SH-SY5Y (cell line): ENCODE measurements around the gene RHOV.

Source experiments
- GATA2 ChIP-seq: IDR thresholded peaks from 2 replicates; pipeline ENCODE4 v1.6.1; 2011; ENCODE audit warnings: mild to moderate bottlenecking, low read depth, low read length
- GATA3 ChIP-seq: IDR thresholded peaks from 2 replicates; pipeline ENCODE4 v1.6.1; 2011; ENCODE audit warnings: low read depth, mild to moderate bottlenecking, low read length, moderate library complexity

The RHOV gene

DNA sequence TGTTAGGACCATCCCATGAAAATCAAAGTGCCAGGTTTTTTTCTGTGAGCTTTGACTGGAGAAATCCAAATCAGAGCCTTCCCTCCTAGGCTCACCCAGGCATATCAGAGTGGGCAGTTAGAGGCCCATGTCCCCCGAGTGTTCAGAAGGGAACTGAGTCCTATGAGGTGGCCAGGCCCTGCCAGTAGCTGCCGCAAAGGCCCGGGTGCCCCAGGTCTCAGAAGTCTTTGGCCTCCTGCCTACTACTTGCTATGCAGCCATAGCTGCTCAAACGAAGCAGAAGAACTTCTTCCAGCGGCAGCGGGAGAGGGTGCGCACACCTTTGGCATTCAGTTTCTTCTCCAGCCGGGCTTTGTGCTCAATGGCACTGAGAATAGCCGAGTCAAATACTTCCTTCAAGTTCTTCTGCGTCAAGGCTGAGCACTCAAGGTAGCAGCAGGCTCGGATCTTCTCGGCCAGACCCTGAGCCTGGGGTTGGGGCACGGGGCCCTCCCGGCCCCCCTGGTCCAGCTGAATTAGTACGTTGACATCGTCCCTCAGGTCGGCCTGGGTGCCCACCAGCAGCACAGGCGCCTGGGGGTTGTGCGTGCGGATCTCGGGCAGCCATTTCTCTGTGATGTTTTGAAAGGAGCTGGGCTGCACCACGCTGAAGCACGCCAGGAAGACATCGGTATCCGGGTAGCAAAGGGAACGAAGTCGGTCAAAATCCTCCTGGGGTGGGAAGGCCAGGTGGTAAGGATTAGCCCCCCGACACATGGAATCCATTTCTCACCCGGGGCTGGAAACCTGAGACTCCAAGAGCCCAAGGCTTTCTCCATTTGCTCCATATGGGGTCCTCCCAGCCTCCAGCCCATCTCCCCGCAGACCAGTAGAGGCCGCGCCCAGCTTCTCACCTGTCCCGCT lies 992 bp downstream of the RHOV start:
- TF ChIP-seq GATA3 (no peak), GATA2 (no peak)

DNA sequence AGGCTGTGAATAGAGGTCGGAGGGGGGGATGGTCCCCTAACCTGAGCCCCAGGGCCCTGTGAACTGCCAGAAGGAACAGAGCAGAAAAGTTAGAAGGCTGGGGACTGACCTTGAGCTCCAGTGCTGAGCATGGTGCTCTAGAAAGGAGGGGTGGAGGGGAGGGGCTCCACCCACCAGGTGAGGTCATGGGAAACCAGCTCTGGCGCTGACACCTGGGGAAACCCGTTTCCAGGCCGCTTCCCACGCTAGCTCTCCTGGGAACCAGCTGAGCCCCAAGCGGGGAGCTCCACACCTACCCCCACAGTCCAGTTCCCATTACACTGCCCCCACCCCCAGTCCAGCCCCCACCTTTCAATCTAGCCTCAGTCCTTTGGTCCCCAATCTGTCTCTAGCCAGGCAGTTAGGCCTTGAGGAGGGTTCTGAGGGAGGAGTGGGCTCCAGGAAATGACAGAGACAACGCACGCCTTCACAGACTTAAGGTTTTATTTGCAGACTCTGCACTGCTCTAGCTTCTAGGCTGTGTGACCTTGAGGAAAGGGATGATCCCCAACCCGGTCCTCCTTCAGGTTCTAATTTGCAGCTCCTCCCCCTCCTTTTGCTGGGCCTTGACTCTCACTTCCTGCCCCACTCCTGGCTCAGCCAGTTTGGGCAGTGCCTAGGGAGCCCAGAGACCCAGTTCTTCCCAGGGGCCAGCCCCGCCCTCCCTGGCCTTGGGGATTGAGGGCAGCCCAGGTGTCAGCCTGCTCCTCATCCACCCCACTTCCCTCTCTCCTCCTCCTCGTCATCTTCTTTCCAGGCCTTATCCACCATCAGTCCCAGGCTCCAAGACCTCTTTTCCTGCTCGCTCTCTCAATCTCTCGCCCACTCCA lies 2.1 kb downstream of the RHOV start:
- no peak for TF ChIP-seq GATA3
- TF ChIP-seq GATA2: no peak

DNA sequence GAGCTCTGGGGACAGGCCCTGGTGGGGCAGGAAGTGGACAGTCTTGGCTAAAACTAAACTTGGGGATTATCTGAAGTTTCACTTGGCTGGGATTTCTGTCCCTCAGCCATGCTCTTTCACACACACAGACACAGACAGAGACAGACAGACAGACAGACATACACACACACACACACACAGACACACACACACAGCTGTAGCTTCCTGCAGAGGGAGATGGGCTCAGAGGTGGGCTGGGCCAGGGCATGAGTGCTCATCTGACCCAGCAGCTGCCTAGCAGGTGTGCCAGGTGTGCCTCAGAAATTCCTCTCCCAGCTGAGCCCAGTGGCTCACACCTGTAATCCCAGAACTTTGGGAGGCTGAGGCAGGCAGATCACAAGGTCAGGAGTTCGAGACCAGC lies 3.3 kb downstream of the RHOV start:
- no peak for TF ChIP-seq GATA2
- TF ChIP-seq GATA3: no peak

DNA sequence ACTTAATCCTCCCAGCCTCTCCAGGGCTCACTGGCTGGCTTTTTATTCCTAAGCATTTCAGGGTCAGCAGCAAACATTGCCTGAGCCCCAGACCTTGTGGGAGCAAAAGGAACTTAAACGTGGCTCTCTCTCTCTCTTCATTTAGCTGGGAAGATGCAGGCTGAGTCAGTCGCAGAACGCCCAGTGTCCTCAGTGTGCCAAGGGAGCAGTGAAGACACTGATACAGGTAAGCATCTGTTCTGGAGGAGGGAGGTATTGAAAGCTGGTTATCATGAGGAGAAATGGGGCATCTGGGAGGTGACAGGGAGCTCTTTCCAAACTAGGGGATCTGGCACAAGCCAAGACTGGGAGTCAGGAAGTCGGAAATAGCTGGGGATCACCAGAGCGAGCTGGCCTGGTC lies 4.3 kb downstream of the RHOV start:
- no peak for TF ChIP-seq GATA2
- no peak for TF ChIP-seq GATA3

DNA sequence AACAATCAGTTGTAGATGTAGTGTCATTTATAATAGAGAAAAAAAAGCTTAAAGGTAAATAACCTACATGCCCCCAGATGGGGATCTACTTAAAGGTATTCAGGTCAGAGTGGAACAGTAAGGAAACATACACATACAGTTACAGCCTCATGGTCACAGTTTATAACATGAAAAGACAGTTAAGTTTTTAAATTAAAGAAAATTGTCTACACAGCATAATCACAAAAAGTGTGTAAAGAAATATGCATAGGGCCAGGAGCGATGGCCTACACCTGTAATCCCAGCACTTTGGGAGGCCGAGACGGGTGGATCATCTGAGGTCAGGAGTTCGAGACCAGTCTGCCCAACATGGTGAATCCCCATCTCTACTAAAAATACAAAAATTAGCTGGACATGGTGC lies 6.8 kb downstream of the RHOV start:
- TF ChIP-seq GATA3 (no peak), GATA2 (no peak)

DNA sequence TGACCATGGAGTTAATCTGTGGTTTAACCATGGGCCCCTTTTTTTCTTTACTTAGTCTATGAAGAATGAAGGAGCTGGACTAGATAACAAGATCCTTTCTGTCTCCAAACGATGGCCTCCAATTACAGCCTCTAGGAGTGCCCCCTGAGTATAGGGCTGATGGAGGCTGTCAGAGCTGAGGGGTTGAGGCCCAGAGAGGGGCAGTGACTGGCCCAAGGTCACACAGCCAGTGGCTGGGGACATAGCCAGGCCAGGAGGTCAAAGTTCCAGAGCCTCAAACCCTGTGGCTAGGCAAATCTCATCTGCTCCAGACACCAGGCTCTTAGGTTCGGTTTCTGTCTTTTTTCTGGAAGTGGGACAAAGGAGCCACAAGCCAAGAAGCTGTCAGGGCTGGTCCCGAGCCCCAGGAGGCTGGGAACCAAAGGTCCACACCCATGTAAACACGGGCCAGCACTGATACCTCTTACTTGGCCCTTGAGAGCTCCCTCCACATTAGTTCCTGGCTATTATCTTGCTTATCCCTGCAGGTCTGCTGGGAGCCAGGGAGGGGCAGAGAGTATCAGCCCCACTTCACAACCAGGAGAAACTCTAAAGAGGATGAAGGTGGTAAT lies 10.3 kb downstream of the RHOV start:
- no peak for TF ChIP-seq GATA3
- no peak for TF ChIP-seq GATA2

DNA sequence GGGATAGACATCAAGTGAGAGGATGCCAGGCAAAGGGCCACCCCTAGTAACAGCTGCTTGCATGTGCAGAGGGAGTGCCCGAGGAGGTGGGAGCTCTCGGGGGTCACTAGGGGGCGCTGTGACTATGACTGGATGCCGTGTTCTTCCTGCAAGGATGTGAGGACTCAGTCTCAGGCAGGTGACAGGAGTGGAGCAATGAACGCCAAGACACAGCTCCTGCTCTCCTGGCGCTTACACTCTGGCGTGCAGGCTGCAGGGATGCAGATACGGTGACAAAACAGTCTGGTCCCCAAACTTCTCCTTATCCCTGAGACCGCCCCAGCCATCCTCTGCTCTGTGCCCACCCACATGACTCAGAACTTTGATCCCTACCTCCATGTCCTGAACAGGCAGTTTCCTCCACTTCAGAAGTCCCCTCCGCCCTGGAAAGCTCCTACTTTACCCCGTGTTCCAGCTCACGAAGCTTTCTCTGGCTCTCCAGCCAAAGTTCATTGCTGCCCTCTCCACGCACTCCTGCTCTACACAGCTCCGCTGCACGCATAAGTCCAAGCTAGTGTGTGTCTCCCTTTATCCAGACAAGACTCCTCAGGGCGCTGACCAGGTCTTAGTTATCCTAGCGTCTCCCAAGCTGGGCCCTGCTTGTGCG lies 14.7 kb downstream of the RHOV start:
- TF ChIP-seq GATA2: no peak
- no peak for TF ChIP-seq GATA3

DNA sequence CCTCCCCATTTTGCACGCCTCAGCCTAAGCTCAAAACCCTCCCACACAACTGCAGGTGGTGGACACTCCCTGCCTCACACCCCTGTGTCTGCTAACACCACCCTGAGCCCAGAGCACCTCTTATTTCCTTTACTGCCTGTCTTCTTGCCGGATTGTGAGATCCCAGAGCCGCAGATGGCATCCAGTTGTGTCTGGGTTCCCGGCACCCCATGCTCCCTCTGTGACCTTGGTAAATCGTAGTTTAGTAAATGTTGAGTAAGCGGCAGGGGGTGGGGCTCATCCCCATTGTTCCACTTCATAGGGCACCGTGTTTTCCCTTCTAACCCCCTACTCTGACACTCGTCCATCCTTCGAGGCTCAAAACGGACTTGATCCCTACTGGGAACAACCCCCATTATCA lies 15.3 kb downstream of the RHOV start:
- TF ChIP-seq GATA3 (no peak), GATA2 (no peak)

DNA sequence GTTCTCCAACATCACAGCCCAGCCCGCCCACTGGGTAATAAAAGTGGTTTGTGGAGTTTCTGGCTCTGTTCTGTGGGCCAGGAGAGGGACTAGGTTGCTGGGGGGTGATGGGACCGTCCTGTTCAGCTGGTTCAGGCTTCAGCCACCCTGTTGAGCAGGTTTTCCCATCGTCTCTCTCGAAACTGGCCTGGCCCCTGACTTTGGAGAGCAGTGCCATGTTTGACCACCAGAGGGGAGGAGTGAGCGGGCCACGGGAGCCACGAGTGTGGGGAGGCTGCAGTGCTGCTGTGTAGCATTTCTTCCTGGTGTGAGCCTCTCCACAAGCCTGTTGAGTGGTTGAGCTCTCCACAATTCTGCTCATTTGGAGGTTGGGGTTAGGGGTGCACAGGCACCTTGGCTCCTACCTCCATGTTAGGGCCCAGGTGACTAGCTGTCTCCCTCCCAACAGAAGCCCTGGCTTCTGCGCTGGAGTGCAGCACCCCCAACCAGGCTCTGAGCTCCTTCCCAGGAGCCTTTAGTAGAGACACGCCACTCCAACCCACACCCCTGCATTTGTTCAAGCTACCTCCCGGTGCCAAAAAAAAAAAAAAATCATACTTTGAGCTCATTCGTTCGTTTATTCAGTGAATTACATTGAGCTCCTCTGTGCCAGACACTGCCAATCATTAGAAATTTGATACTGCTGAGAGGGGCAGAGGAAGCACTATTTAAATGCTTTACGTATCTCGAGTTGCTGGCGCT lies 16.3 kb downstream of the RHOV start:
- TF ChIP-seq GATA3: no peak
- no peak for TF ChIP-seq GATA2

DNA sequence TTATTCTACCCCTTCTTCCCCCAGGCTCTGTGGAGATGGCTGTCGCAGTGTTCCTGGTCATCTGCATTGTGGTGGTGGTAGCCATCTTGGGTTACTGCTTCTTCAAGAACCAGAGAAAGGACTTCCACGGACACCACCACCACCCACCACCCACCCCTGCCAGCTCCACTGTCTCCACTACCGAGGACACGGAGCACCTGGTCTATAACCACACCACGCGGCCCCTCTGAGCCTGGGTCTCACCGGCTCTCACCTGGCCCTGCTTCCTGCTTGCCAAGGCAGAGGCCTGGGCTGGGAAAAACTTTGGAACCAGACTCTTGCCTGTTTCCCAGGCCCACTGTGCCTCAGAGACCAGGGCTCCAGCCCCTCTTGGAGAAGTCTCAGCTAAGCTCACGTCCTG lies 17.3 kb downstream of the RHOV start:
- TF ChIP-seq GATA3 (no peak), GATA2 (no peak)

DNA sequence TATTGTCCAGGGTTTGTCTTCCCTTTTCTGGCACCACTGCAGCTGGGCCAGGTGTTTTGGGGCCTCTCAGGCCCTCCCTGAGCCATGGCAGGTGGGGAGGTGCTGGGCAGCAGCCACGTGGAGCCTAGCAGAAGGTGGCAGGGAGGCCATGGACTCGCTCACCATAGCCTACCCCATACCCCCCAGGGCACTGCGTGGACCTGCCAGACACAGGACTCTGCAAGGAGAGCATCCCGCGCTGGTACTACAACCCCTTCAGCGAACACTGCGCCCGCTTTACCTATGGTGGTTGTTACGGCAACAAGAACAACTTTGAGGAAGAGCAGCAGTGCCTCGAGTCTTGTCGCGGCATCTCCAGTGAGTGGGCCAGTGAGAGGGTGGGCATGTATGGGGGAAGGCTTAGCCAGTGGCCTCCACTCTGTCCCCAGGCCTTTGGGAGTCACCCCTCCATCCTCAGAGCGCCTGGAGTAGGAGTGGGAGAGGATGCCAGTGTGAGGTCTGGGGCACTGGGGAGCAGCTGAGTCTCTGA lies 18.3 kb downstream of the RHOV start:
- TF ChIP-seq GATA3: no peak
- TF ChIP-seq GATA2: no peak

DNA sequence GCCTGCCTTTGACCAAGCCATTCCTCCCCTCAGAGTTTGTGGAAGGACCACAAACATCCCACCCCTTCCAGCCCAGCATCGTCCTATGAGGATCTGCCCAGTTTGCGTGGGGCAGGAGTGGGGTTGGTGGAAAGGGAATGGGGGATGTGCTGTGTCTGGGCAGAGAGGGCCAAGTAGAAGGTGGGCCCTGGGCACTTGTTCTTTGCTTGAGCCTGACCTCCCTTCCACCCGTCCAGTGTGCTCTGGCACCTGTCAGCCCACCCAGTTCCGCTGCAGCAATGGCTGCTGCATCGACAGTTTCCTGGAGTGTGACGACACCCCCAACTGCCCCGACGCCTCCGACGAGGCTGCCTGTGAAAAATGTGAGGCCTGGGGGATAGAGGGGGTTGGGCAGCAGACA lies 19.9 kb downstream of the RHOV start:
- no peak for TF ChIP-seq GATA2
- TF ChIP-seq GATA3: no peak

DNA sequence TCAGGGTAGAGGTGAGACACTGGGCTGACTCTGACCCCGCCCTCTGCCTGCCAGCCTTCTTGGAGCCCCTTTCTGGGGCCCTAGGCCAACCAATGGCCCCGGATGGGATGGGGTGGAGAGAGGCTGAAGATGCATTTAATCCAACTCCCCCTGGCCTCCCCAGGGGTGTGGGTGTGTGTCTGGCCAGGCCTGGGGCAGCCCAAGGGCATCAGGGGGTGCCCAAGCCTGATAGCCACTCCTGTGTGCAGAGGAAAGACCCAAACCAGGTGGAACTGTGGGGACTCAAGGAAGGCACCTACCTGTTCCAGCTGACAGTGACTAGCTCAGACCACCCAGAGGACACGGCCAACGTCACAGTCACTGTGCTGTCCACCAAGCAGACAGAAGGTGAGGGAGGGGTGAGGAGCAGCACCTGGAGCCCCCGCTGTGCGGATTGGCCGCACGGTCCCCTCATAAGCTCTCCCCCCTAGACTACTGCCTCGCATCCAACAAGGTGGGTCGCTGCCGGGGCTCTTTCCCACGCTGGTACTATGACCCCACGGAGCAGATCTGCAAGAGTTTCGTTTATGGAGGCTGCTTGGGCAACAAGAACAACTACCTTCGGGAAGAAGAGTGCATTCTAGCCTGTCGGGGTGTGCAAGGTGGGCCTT lies 20.7 kb downstream of the RHOV start:
- TF ChIP-seq GATA3 (no peak), GATA2 (no peak)

DNA sequence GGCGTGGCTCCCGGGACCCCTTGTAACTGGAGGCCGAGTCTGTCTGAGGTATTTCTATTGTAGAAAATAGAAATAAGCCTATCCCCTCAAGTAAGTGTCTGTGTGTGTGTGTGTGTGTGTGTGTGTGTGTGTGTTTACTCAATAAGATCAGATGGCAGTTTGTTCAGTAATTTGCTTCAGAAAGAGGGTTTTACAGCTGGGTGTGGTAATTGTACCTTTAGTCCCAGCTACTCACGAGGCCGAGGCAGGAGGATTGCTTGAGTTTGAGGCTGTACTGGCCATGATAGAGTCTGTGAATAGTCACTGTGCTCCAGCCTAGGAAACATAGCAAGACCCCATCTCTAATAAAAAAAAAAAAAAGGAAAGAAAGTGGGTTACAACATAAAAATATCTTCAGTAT lies 21.5 kb downstream of the RHOV start:
- TF ChIP-seq GATA3 (no peak), GATA2 (no peak)
